HG02571 (cell line): Measurements from ENCODE around the gene MYH15.

Experiments used
- ATAC-seq: cut with Tn5 transposase; IDR thresholded peaks from one replicate; pipeline ENCODE4 v1.9.1; 2021; ENCODE audit warnings: mild to moderate bottlenecking, moderate library complexity; ENCODE audit not compliant: unreplicated experiment

The MYH15 gene

GRCh38 chr3:108511055-108511454, 659 bp upstream of the MYH15 start:
- no peak for ATAC-seq

- ATAC-seq, result no peak
These were observed 525 bp downstream of the MYH15 start for GRCh38 chr3:108509871-108510270.

DNA sequence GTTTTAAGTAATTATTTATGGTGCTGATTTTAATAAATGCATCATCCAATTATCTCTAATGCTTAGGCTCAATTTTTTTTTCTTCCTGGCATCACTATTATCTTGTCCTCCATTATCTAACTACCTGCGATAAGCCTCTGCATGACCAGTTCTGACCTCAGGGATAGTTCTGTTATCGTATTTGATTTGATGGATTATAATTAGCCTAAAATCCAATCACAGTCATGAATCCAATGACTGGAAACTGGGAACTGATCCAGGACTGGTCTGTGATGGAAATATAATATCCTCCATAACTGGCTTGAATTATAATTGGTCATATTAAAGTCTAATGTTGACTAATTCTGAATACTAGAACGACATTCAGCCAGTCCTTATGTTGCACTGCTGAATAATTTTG, 1.1 kb downstream of the MYH15 start:
- ATAC-seq, result no peak

DNA sequence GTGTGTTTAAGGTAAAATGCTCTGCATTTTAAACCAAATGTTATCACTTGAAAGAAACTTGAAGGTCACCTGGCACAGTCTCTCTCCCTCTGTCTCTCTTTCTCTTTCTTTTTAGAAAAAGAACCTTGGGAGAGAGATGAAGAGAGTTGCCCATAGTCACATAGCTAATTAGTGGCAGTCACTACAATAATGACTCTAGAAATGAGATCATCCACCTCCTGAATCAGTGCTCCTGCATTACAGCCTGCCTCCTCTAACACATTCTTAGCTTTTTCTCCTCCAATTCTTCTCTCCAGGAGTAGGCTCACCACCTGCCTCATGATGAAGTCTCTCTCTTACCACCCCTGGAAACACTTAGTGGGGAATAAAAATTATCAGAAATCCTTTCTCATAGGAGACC, 2.5 kb downstream of the MYH15 start:
- no peak for ATAC-seq

- ATAC-seq, result no peak
These were observed 4.6 kb downstream of the MYH15 start for GRCh38 chr3:108505811-108506210.

GRCh38 chr3:108503722-108504121, 6.7 kb downstream of the MYH15 start:
- no peak for ATAC-seq

DNA sequence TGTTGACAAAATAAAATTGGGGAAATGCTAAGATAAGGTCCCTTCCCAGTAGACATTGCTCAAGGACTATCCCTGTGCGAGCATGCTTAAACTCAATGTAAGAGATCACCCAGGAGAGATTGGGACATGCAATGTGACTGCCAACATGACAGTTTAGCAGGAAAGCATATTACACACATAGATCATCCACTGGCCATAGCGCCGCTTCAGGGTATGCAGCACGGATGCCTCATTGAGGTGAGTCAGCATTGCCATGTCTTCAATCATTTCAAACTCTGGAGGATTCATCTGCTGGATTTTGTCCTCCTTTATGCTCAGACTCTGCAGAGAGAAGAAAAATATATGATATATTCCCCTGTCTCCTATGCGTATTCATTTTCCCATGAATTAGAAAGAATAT, 8.9 kb downstream of the MYH15 start:
- ATAC-seq, result no peak

DNA sequence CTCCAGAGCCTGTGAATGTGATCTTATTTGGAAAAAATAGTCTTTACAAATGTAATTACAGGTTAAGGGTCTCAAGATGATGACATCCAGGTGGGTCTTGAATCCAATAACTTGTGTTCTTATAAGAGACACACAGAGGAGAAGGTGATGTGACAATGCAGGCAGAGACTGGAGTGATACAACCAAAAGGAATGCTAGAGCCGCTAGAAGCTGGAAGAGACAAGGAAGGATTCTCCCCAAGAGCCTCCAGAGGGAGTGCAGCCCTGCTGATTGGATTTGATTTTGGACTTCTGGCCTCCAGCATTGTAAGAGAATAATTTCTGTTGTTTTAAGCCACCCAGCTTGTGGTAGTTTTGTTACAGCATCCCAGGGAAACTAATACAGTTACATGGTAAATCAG, 9.7 kb downstream of the MYH15 start:
- ATAC-seq, result no peak

- no peak for ATAC-seq
These were observed 13.1 kb downstream of the MYH15 start for GRCh38 chr3:108497271-108497670.

DNA sequence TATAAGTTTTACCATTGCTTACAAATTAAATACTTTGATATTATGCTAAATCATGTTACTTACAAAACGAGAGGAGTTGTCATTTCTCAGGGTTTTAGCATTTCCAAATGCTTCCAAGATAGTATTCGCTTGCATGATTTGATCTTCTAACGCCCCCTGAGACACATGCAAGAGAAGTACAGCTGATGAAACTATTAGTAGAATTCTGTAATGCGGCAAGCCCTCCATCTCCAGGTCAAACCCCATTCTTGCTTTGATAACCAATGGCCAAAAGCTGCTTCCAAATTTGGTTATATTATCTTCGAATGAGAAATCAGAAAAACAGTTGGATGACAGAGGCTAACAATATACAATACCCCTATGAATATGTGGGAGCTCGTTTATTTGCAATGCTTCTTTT, 14.7 kb downstream of the MYH15 start:
- no peak for ATAC-seq

DNA sequence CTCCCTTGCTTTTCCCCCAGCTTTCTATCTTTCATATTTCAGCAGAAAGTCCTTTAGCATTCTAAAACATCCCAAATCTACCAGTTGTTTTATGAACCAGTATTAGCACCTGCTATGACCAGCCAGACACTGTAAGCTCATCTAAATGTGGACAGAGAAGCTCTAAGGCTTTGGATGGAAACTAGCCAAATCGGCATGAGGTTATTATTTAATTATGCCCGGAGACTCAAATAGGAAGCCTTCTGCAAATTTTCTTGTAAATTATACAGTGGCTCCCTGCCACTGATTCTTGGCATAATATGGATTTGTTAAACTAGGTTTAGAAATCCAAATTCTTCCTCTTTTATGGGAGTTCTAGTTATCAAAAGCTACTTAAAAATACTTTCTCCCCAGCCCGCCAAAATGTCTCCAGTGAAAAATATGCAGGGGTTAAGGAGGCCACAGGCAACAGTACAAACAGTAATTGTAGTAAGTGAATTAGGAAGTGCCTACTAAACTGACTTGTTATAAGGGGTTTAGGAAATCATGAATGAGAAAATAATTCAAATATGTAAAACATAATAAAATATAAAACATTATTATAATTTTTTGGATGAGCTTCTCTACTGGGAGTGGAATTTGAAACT, 15.4 kb downstream of the MYH15 start:
- ATAC-seq, result no peak

DNA sequence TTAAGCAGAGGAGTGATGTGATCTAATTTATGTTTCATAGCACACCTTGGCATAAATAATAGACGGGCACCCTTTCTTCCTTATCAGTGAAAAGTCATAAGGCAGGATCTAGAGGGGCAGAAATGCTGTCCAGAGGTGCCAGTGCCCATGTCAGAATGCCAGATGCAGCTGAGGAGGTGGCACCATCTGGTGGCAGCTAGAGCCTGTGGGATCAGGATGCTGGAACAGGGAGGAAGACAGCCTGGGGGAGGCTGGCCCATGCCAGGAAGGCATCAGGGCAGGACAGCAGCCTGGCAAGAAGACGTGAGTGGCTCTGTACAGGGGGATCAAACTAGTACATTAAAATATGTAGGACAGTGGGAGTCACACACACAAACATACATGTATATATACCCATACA, 16.5 kb downstream of the MYH15 start:
- no peak for ATAC-seq

DNA sequence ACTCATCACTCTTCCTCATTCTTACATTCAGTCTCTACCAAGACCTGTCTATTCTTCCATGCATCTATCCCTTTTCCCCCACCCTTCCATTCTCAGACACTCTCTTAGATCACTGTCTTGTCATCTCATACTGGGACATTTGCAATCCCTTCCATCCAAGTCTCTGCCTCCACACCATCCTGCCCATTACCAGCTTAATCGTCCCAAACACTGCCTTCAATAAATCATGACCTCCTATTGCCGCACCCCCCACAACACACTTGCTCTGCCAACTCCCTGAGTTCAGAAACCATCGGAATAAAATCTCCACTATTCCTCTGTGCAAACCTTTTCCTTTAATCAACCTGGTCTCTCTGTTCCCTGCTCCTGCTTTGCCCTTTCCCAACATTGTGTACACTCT, 18.9 kb downstream of the MYH15 start:
- ATAC-seq, result no peak

- ATAC-seq, result peak; percentile 70
These were observed 20.6 kb downstream of the MYH15 start for GRCh38 chr3:108489776-108490175.

GRCh38 chr3:108488631-108489030, 21.8 kb downstream of the MYH15 start:
- no peak for ATAC-seq

DNA sequence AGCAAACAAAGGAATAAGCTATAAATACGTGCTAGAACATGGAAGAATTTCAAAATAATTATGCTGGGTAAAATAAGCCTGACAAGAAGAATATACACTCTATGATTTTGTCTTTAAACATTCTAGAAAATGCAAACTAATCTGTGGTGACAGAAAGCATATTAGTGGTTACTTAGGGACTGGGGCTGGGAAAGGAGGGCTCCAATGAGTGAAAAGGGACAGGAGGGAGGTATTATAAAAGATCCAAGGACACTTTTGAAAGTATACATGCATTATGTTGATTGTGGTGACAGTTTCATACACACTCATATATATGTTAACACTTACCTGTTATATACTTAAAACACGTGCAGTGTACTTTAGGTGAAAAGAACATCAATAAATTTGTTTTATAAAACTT, 23.0 kb downstream of the MYH15 start:
- no peak for ATAC-seq

DNA sequence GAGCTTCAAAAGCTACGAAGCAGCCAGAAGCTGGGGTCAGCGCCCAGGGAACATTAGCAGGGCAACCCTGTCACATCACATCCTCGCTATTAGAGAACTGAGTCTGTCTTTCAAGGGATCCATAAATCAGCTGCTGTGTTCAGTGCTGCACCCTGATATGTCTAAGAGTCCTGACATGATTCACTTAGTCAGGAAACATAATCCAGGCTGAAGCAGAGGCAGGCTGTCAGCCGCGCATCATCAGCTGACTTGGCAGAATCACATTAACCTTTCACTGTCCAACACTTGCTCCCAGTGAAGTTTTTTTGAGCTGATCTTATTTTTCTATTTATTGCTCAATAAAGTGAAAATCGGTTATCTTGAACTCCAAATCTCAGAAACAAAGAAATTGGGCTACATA, 23.5 kb downstream of the MYH15 start:
- ATAC-seq, result no peak

DNA sequence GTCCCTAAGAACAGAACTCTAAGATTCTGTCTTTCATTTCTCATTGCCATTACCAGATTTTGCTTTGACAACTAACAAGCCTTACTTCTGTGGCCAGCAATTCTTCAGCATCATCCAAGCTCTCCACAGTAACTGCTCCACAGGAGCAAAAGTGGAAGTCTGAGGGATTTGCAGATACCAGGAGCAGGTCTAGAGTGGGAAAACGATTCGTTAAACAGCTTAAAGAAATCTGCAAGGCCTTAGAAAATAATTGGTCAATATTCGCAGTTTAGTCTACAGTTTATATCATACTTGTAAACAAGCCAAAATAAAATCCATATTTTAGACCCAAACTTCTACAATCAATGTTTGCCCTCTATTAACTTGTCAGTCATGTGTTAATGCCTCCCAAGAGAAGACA, 24.1 kb downstream of the MYH15 start:
- no peak for ATAC-seq

DNA sequence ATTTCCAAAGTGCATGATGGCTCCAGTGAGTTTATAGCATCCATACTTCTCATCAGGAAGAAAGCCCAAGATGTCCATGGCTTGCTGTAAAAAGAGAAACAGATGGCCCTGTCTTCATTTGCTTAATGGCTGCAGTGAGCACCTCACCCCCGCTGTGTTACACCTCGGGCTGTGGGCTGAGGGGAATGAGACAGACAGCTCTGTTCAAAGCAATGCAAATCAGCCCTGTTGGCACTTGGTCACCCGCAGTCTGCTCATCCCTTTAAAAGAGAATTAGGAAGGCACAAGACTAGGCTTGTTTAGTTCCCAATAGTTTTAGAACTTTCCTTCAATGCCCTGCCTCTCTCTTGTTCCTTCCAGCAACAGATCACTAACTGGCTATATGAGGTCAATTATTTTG, 25.2 kb downstream of the MYH15 start:
- no peak for ATAC-seq

GRCh38 chr3:108479224-108479623, 31.2 kb downstream of the MYH15 start:
- ATAC-seq, result no peak

- no peak for ATAC-seq
These were observed 32.8 kb downstream of the MYH15 start for GRCh38 chr3:108477511-108478147.

DNA sequence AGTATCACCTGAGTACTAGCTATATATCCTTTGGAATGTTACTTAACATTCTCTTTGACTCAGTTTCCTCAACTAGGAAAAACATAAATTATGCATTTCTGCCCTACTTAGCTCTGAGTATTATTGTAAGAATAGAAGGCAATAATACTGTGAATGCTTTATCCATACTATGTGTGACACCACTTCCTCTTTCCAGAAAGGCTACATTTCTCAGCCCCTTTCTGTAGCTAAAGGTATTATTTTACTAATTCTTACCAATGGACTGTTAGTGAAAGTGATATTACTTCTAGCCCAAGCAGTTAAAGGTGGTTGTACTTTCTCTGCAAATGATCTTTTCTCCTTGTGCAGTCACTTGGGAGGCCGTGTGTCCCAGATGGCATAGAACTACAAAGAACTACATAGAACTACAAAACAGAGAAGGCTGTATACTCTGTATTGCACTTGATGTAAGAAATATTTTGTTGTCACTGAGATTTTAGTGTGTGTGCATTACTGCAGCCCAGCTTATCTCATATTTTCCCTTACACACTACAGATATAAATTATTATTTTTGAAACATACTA, 35.1 kb downstream of the MYH15 start:
- ATAC-seq, result no peak

DNA sequence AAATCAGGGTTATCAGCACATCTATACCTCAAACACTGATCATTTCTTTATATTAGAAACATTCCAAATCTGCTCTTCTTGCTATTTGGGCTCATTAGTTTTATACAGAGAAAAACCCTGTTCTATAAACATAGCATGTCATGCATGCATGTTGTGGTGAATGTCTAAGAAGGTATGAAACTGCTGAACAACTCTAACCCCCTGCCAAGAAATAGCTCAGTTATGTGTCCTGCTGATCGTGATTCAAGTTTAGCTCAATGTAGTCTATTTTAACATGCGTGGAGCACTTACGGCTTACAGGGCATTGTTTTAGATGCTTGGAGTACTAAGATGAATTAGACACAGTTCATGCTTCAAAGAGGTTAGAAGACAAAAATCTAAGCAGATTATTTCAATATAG, 35.8 kb downstream of the MYH15 start:
- no peak for ATAC-seq
